NCI-H446 (cell line): Measurements from ENCODE around the gene CDC42BPB.

Experiments used
- DNase-seq, 2 experiments: peaks; one replicate each; lab custom pipeline; 2025; lab: John Stamatoyannopoulos, UW

The CDC42BPB gene

DNA sequence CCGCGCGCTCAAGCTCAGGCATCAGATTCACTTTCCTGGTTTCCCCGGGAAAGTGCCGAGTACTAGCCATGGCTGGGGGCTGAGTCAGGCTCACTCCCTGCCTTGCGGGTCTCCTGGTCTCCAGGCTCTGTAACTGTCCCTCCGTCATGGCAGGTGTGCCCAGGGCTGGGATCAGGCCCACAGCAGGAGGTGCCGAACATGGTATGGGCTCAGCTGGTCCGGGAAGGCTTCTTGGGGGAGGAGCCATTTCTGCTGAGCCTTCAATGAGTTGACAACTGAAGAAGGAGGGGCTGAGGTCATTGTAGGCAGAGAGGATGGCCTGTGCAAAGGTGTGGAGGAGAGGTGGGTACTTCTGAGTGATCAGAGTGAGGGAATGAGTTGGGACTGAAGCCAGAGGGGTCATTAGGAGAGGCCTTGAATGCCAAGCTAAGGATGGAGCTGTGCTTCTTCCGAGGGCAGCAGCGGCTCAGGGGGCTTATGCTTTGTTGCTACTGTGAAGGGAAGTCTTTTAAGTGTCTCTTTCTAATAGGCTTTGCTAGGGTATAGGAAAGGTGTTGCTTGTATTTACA, 37.9 kb upstream of the CDC42BPB start:
- DNase-seq, result no peak

DNA sequence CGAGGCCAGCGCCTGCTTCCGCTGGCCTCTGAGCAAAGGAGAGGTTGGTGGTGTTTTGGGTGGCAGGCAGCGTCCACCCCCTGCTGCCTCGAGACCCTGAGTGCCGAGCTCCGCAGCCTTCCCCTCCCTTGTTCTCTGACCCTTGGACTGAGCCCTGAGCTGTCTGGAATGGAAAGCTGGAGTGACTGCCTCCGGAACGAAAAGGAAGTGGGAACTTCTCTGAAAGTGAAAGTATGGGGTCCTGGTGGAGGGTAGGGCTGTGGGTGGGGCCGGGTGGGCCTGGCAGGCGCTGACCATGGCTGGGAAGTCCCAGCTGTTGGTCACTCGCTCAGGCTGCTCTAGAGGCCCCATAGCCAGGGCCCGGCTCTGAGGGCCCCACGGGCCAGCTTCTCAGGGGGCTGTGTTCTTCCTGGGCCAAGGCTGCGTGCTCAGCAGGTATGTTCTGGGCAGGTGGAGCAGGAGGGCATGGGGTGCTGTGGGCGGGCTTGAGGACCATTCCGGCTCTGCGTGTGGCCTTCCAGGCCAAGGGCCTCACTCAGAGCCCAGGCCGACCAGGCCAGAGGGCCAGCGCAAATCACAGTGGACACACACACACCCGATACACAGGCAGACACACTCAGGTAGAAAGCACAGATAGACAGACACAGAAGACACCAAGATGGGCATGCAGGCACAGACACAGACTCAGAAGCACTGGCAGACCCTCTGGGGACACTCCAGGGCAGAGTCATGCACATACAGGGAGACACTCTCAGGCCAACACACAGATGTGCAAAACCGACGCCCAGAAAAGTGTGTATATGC, 37.3 kb upstream of the CDC42BPB start, which contains the start of gene EXOC3L4:
Gene EXOC3L4, plus strand, starts transcription at position 320 of the 804 bp plus-strand sequence. CDS start 5,495 bp downstream, outside the sequence.
- no peak for DNase-seq

GRCh38 chr14:103093856-103094405, 36.6 kb upstream of the CDC42BPB start:
- no peak for DNase-seq

DNA sequence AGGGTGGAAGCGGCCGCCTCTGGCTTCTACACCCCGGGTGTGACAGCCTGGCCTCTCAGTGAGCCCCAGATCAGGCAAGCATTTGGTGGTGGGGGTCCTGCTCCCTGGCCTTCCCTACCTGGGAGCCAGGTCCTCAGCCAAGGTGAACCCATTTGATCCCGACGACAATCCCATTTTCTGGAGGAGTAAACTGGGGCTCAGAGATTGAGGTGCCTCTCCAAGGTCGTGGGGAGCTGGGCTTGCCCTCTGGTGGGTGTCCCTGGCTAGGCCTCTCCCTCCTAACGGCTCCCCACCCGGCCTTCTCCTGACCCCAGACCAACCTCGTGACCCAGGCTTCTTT, 34.5 kb upstream of the CDC42BPB start:
- DNase-seq, result no peak

- DNase-seq, result no peak
These were observed 33.9 kb upstream of the CDC42BPB start for GRCh38 chr14:103091041-103091882.

DNA sequence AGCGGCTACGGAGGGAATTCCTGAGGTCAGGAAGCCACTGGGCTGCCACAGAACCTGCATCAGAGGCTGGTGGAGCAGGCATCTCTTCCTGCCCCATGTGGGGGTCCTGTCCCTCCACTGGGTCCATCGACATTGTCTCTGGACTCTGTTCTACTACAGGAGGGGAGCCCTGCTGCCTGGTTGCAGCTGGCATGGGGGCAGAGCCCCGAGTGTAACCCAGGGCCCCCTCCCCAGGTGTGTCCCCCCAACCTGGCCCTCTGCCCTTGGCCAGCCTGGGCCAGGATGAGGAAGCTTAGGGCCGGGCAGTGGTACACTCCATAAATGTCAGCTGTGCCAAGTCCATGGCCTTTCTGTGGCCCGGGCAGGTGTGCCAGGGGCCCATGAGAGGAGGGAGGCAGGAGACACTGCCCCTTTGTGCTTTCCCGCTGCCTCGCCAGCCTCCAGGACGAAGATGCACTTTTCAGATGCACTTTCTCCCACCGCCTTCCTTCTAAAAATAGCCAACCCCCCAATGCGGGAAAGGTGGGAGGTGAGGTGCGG, 33.2 kb upstream of the CDC42BPB start:
- DNase-seq, result no peak

DNA sequence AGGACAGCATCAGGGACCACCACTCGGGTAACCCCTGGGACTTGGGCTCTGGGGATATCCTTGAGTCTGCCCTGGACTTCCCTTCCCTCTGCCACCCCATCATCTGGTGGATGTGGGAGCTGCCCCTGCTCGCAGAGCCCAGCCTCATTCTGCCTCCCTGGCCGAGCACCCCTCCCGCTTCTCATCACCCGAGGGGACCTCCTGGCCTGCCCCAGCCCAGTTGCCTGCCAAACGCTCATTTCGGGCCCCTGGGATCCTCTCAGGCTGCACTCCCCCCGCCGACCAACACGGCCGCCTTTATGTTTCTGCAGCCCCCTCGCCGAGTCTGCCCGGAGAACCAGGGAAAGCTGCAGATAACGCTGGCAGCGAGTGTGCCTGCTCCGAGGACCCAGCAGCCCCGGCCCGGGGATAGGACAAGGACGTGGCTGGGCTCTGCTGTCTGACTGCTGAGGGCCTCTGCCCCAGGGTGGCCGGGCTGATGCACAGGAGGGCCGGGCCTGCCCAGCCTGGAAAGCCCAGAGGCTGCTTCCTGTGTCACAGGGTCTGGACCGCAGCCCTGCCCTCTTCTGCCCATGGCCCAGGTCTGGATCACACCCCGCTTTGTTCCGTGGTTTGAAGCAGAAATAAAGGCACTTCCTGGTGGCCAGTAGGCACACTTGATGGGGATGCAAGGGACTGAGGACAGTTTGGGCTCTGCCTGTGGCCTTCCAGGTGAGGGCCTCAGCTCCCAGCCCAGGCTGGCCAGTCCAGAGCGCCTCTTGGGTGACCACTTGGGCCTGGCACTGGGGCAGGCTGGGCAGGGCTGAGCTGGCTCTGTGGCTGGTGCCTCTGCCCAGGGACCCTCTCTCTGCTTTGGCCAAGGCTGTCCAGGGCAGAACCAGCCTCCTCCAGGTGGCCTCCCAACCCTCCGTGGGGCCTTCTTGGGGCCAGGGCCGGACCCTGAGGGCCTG, 32.3 kb upstream of the CDC42BPB start:
- no peak for DNase-seq

DNA sequence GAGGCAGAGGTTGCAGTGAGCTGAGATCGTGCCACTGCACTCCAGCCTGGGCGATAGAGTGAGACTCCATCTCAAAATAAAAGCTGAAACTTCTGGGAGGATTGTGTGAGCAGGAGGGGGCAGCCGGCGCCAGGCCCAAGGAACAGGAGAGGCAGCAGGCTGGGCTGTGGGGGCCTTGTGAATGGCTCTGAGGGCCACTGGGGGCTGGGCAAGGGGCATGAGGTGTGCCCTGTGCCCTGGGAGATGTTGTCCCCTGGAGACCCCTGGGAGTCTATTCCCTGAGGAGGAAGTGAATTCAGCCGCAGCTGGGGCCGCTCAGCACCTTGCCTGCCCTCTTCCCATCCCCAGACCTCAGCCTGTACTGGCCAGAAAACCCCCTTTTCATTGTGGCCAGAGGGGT, 31.6 kb upstream of the CDC42BPB start:
- DNase-seq, result no peak

DNA sequence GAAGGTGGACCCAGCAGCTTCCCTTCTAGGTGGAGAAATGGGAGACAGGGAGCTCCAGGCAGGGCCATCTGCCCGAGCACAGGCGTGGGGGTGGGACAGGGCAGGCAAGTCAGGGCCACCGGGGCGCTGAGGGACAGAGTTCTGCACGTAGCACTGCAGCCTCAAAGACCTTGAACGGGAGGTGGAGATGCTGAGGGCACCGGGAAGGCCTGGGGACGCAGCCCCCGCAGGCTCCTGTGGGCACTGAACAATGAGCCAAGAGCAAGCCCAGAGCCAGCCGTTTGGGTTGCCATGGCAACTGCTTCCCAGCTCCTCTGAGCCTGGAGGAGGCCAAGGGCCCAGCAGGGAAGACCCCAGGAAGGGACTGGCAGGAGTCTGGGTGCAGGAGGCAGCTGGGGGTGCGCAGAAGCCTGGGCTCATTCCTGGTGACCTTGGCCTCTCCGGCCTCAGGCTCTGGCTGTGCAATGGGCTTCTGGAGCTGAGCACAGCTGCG, 30.0 kb upstream of the CDC42BPB start:
- no peak for DNase-seq

- no peak for DNase-seq
These were observed 29.5 kb upstream of the CDC42BPB start for GRCh38 chr14:103086771-103087342.

DNA sequence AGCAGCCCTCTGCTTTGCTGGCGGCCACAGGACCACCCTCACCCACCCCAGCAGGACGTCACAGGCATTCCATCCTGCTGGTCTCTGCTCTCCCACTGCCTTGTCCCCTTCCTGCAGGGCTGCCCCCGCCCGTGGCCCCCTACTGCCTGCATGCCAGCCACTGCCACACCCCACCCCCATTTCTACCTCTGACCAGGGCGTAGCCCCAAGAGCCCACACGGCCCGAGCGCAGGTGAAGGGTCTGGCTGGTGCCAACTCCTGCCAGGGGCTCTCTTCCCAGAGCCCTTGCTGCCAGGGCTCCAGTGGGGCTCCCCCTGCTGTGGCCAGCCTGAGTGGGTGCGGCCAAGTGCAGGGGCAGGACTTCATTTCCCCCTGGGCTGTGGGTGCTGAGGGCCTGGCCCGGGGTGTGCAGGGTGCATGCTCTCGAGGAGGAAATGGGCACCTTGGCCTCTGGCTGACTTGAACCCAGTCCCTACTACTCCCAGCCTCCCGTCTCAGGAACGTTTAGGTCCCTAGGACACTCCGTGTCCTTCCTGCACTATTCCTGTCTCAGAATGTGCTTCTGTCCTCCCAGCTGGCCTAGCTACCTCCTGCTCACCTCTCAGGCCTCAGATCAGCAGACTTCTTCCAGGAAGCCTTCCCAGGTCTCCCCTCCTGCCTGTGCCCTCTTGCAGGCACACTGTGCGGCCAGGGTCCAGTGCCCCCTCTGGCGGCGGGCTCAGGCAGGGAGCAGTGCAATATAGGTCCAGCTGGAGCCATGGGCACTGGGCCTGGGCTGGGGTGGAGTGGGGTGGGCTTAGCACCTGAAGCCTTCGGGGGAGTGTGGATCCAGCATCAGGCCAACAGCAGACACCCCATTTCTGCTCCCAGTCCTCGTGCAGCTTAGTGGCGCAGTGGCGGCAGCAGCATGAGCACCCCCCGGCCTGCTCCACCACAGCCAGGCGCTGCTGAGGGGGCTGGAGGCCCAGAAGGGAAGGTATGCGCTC, 28.1 kb upstream of the CDC42BPB start:
- no peak for DNase-seq

GRCh38 chr14:103084021-103084919, 26.9 kb upstream of the CDC42BPB start, which contains the start of gene LBHD2:
Gene LBHD2 (plus strand): TSS chr14:103084210. CDS start chr14:103086013, 1,803 bp downstream.
- DNase-seq, result no peak

GRCh38 chr14:103081951-103082350, 24.6 kb upstream of the CDC42BPB start:
- DNase-seq, result no peak

GRCh38 chr14:103078860-103079587, 21.7 kb upstream of the CDC42BPB start:
- no peak for DNase-seq

GRCh38 chr14:103078420-103078749, 21.0 kb upstream of the CDC42BPB start:
- peak in 1 of 2 experiments; percentile 80 for DNase-seq

DNA sequence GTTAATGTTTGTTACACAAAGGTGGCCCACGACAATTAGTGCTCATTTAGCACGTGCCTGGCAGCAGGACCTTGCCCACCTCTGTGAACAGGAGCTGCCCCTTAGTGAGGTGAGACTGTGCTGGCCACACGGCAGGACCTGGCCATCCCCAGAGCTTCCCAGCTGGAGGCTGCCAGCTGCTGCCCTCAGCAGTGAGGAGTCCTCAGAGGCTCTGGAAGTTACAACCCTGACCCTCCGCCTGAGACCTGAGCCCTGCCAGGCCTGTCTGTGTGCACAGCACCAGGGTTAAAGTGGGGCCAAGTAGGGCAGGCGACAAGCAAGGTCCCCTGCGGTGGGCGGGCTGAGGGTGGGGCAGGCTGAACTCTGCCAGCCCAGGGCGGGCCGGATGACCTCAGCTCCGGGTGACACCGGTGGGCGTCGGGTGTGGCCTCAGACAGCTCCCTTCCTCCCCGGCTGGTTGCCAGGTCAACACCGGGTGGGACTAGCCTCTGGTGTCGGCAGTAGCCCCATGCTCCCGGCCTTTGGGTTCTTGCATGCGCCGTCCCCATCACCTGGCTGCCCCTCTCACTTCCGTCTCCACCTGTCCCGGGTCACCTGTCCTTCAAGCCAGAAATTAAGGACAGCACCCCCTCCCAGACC, 17.5 kb upstream of the CDC42BPB start:
- no peak for DNase-seq
